GM12864 (cell line): Measurements from ENCODE around the gene PDE6G.

Source experiments
- DNase-seq: peaks from one replicate; pipeline ENCODE4 v3.0.0-alpha.2; 2011; ENCODE audit warnings: low read depth
- H3K4me3 ChIP-seq: 2 replicates; pipeline ENCODE4 v1.5.1; 2011; ENCODE audit warnings: mild to moderate bottlenecking, low read depth, low read length, control low read depth
- CTCF ChIP-seq: IDR thresholded peaks from 2 replicates; pipeline ENCODE4 v1.5.1; 2011; ENCODE audit warnings: low read depth, mild to moderate bottlenecking, moderate library complexity, low read length, control low read depth, inconsistent platforms; ENCODE audit errors: missing control alignments

Gene PDE6G

GRCh38 chr17:81651692-81652091, 4.7 kb downstream of the PDE6G start:
- DNase-seq: no peak
- no peak overlapping the region for H3K4me3 ChIP-seq
- no peak for TF ChIP-seq CTCF

- no peak for TF ChIP-seq CTCF
- H3K4me3 ChIP-seq: no peak overlapping the region
- no peak for DNase-seq
Measured at GRCh38 chr17:81650951-81651350, 5.4 kb downstream of the PDE6G start.

- no peak overlapping the region for H3K4me3 ChIP-seq
- no peak for DNase-seq
Measured at GRCh38 chr17:81648707-81649085, 7.6 kb downstream of the PDE6G start.

GRCh38 chr17:81648013-81648706, 8.2 kb downstream of the PDE6G start:
- no peak for DNase-seq
- no peak for TF ChIP-seq CTCF

More at GRCh38 chr17:81648707-81649085, 7.6 kb downstream of the PDE6G start:
- no peak for TF ChIP-seq CTCF

GRCh38 chr17:81647640-81648012, 8.7 kb downstream of the PDE6G start:
- H3K4me3 ChIP-seq: no peak overlapping the region
- no peak for DNase-seq
- TF ChIP-seq CTCF: no peak

More at GRCh38 chr17:81648013-81648706, 8.2 kb downstream of the PDE6G start:
- H3K4me3 ChIP-seq: no peak overlapping the region

- DNase-seq: no peak
- no peak overlapping the region for H3K4me3 ChIP-seq
- no peak for TF ChIP-seq CTCF
Measured at GRCh38 chr17:81646869-81647600, 9.3 kb downstream of the PDE6G start.
